Mesodermal cell (in vitro differentiated cells): ENCODE data around the gene GUCD1.

Experiments
- H3K27ac ChIP-seq: 2 replicates; pipeline ENCODE4 v1.7.0; 2013; ENCODE audit warnings: mild to moderate bottlenecking, low read depth, low read length, moderate library complexity; ENCODE audit not compliant: severe bottlenecking
- H3K36me3 ChIP-seq: 2 replicates; pipeline ENCODE4 v1.7.1; 2013; ENCODE audit warnings: mild to moderate bottlenecking, low read length, moderate library complexity; ENCODE audit not compliant: control insufficient read depth, insufficient read depth
- H3K4me1 ChIP-seq: one replicate; pipeline ENCODE4 v1.7.1; 2013; ENCODE audit warnings: mild to moderate bottlenecking, low read length; ENCODE audit not compliant: insufficient read depth, control insufficient read depth, poor library complexity, severe bottlenecking
- H3K4me3 ChIP-seq: 2 replicates; pipeline ENCODE4 v1.7.0; 2013; ENCODE audit warnings: low read length, control low read depth, mild to moderate bottlenecking; ENCODE audit not compliant: insufficient read depth, poor library complexity, severe bottlenecking; ENCODE audit errors: extremely low read depth
- H3K9me3 ChIP-seq: 2 replicates; pipeline ENCODE4 v1.7.1; 2013; ENCODE audit warnings: mild to moderate bottlenecking, low read length, moderate library complexity; ENCODE audit not compliant: control insufficient read depth
- WGBS, 2 experiments: methylation state at CpG; one replicate each; pipeline ENCODE4 v1.1.5; 2013; ENCODE audit warnings: missing lambda C conversion rate in 2 of 2; ENCODE audit not compliant: insufficient coverage in 2 of 2; 5-methylcytosine and 5-hydroxymethylcytosine counted together

GUCD1 gene

DNA sequence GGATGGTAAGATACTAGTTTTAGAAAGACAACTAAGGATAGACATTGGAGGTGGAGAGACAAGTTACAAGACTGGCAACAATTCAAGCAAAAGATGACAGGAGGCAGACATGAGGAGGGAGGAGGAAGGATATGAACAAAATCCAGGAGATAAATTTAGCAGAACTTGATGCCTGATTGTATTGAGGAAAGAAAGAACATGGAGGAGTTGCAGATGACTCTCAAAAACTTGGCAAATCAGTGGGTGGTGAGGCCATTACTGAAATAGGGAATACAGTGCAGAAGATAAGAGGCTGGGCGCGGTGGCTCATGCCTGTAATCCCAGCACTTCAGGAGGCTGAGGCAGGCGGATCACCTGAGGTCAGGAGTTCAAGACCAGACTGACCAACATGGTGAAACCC is 62.5 kb downstream of the GUCD1 start:
- H3K36me3 ChIP-seq: no peaks in the 10 kb centered on the region
- 76 to 93% methylated on average over 2 to 3 of the region's 3 CpGs for WGBS, 2 experiments
- peaks cover 10% of the 10 kb centered on the region for H3K4me1 ChIP-seq
- no peaks in the 10 kb centered on the region for H3K9me3 ChIP-seq
- H3K4me3 ChIP-seq: no peak overlapping the region
- no peak overlapping the region for H3K27ac ChIP-seq
